Astrocyte of the spinal cord (primary cell): ENCODE results near the gene GALNT17.
A peak's percentile ranks its signal among the peaks of the same experiment; 100 is the strongest.

Experiments used
- DNase-seq: peaks from one replicate; pipeline ENCODE4 v3.0.0; 2011; ENCODE audit warnings: low read depth, low spot score
- H3K4me3 ChIP-seq: 2 replicates; pipeline ENCODE4 v1.5.1; 2011; ENCODE audit warnings: low read depth, mild to moderate bottlenecking, low read length, moderate library complexity
- CTCF ChIP-seq: IDR thresholded peaks from 2 replicates; pipeline ENCODE4 v1.5.1; 2012; ENCODE audit warnings: low read depth, mild to moderate bottlenecking, low read length, inconsistent platforms
- in situ Hi-C: cut with HindIII; loops from 2 replicates; pipeline ENCODE4 v1.10.0; 2017; ENCODE audit warnings: low sequenced_read_pairs

Gene GALNT17

GRCh38 chr7:71615017-71615416, 483.1 kb downstream of the GALNT17 start:
- no peak overlapping the region for H3K4me3 ChIP-seq
- DNase-seq, result no peak
- no peak for TF ChIP-seq CTCF
- in situ Hi-C loops, result no loop called here

GRCh38 chr7:71616217-71616616, 484.3 kb downstream of the GALNT17 start:
- in situ Hi-C loops, result no loop called here
- no peak for TF ChIP-seq CTCF

GRCh38 chr7:71618278-71618677, 486.3 kb downstream of the GALNT17 start:
- DNase-seq, result peak; percentile 55
- in situ Hi-C loops, result no loop called here
- H3K4me3 ChIP-seq, result no peak overlapping the region
- TF ChIP-seq CTCF, result no peak

More at GRCh38 chr7:71616217-71616616, 484.3 kb downstream of the GALNT17 start:
- no peak for DNase-seq
- H3K4me3 ChIP-seq, result no peak overlapping the region

GRCh38 chr7:71625545-71625944, 493.6 kb downstream of the GALNT17 start:
- no peak overlapping the region for H3K4me3 ChIP-seq
- DNase-seq, result no peak
- in situ Hi-C loops, result no loop called here
- no peak for TF ChIP-seq CTCF

GRCh38 chr7:71626206-71626605, 494.3 kb downstream of the GALNT17 start:
- DNase-seq, result peak; percentile 87
- in situ Hi-C loops, result no loop called here
- no peak overlapping the region for H3K4me3 ChIP-seq
- TF ChIP-seq CTCF, result no peak

GRCh38 chr7:71627651-71628050, 495.7 kb downstream of the GALNT17 start:
- in situ Hi-C loops, result no loop called here
- H3K4me3 ChIP-seq, result no peak overlapping the region
- no peak for DNase-seq
- no peak for TF ChIP-seq CTCF

- TF ChIP-seq CTCF, result no peak
- in situ Hi-C loops, result no loop called here
- H3K4me3 ChIP-seq, result no peak overlapping the region
- no peak for DNase-seq
Measured at GRCh38 chr7:71630516-71630915, 498.6 kb downstream of the GALNT17 start.
